Measurements from ENCODE around the gene NADSYN1. TPM values are rescaled to one million over a fixed set of nuclear protein-coding genes. Genes with fewer than 3 reads are reported as not detected.
"Not testable (repeated sequence)": the region's sequence is repeated elsewhere in the genome, so short reads cannot be mapped to it uniquely, and the experiment has no call there.

Gene NADSYN1
- total and polyA plus RNA-seq, 4 donors: 22.7 to 137 (median 70.2) TPM

- H3K27ac ChIP-seq (ENCODE audit: low read depth in 1 of 2, low read length in 2 of 2): no peak overlapping the region
- DNase-seq (peak in 1 of 2 donors; percentile 9), ATAC-seq (ENCODE audit: low FRiP score) (no peak)
- no peak overlapping the region for H3K4me3 ChIP-seq (ENCODE audit: low read length in 2 of 2)
- H3K27me3 ChIP-seq (ENCODE audit: control insufficient read depth in 1 of 2, insufficient read depth in 2 of 2, low read length in 1 of 2): no peaks in the 10 kb centered on the region
- no peaks in the 10 kb centered on the region for H3K36me3 ChIP-seq (ENCODE audit: control insufficient read depth in 1 of 2, insufficient read depth in 2 of 2, low read length in 1 of 2)
- H3K9me3 ChIP-seq (ENCODE audit: control insufficient read depth, low read length): peaks cover 2% of the 10 kb centered on the region
- WGBS, 2 donors: 73 to 84% methylated on average over 2 of the region's 2 CpGs
- no peaks in the 10 kb centered on the region for H3K4me1 ChIP-seq (ENCODE audit: control insufficient read depth in 1 of 2, insufficient read depth in 2 of 2, low read length in 2 of 2)
- intact Hi-C loops (cut with DNase I): no loop called here
These were observed 73.0 kb downstream of the NADSYN1 start for GRCh38 chr11:71525938-71526495.

- H3K36me3 ChIP-seq (ENCODE audit: control insufficient read depth in 1 of 2, insufficient read depth in 2 of 2, low read length in 1 of 2); ATAC-seq (ENCODE audit: low FRiP score); H3K27me3 ChIP-seq (ENCODE audit: control insufficient read depth in 1 of 2, insufficient read depth in 2 of 2, low read length in 1 of 2); H3K9me3 ChIP-seq (ENCODE audit: control insufficient read depth, low read length); H3K4me3 ChIP-seq (ENCODE audit: low read length in 2 of 2); H3K27ac ChIP-seq (ENCODE audit: low read depth in 1 of 2, low read length in 2 of 2); H3K4me1 ChIP-seq (ENCODE audit: control insufficient read depth in 1 of 2, insufficient read depth in 2 of 2, low read length in 2 of 2); intact Hi-C loops (cut with DNase I): not testable (repeated sequence)
- peak in 1 of 2 donors; percentile 52 for DNase-seq
- 63 to 73% methylated on average over 10 of the region's 10 CpGs for WGBS, 2 donors
These were observed 74.0 kb downstream of the NADSYN1 start, which contains the start of gene KRTAP5-7 for GRCh38 chr11:71526796-71527575. Gene KRTAP5-7 (plus strand): TSS chr11:71527267. CDS start chr11:71527301, 34 bp downstream.

GRCh38 chr11:71527576-71528210 lies 74.7 kb downstream of the NADSYN1 start:
- Histone ChIP-seq H3K27me3 (ENCODE audit: control insufficient read depth in 1 of 2, insufficient read depth in 2 of 2, low read length in 1 of 2) (no peaks in the 10 kb centered on the region), H3K36me3 (ENCODE audit: control insufficient read depth in 1 of 2, insufficient read depth in 2 of 2, low read length in 1 of 2) (no peaks in the 10 kb centered on the region), H3K4me3 (ENCODE audit: low read length in 2 of 2) (no peak overlapping the region), H3K27ac (ENCODE audit: low read depth in 1 of 2, low read length in 2 of 2) (no peak overlapping the region), H3K4me1 (ENCODE audit: control insufficient read depth in 1 of 2, insufficient read depth in 2 of 2, low read length in 2 of 2) (no peaks in the 10 kb centered on the region), H3K9me3 (ENCODE audit: control insufficient read depth, low read length) (peaks cover 2% of the 10 kb centered on the region)
- no peak for ATAC-seq (ENCODE audit: low FRiP score)
- peak in 1 of 2 donors; percentile 19 for DNase-seq
- WGBS, 2 donors: 73 to 81% methylated on average over 6 of the region's 6 CpGs
- intact Hi-C loops (cut with DNase I): no loop called here

- intact Hi-C loops (cut with DNase I): no loop called here
- no peak overlapping the region for H3K27ac ChIP-seq (ENCODE audit: low read depth in 1 of 2, low read length in 2 of 2)
- H3K27me3 ChIP-seq (ENCODE audit: control insufficient read depth in 1 of 2, insufficient read depth in 2 of 2, low read length in 1 of 2): no peaks in the 10 kb centered on the region
- DNase-seq (peak in 1 of 2 donors; percentile 9), ATAC-seq (ENCODE audit: low FRiP score) (no peak)
- no peak overlapping the region for H3K4me3 ChIP-seq (ENCODE audit: low read length in 2 of 2)
- WGBS, 2 donors: 78 to 79% methylated on average over 11 of the region's 11 CpGs
- no peaks in the 10 kb centered on the region for H3K9me3 ChIP-seq (ENCODE audit: control insufficient read depth, low read length)
- H3K4me1 ChIP-seq (ENCODE audit: control insufficient read depth in 1 of 2, insufficient read depth in 2 of 2, low read length in 2 of 2): no peaks in the 10 kb centered on the region
- H3K36me3 ChIP-seq (ENCODE audit: control insufficient read depth in 1 of 2, insufficient read depth in 2 of 2, low read length in 1 of 2): no peaks in the 10 kb centered on the region
These were observed 77.6 kb downstream of the NADSYN1 start for GRCh38 chr11:71530602-71531001.

- no peak for ATAC-seq (ENCODE audit: low FRiP score)
- H3K36me3 ChIP-seq (ENCODE audit: control insufficient read depth in 1 of 2, insufficient read depth in 2 of 2, low read length in 1 of 2): no peaks in the 10 kb centered on the region
- H3K27ac ChIP-seq (ENCODE audit: low read depth in 1 of 2, low read length in 2 of 2): no peak overlapping the region
- H3K9me3 ChIP-seq (ENCODE audit: control insufficient read depth, low read length): no peaks in the 10 kb centered on the region
- no peak for DNase-seq
- no peaks in the 10 kb centered on the region for H3K27me3 ChIP-seq (ENCODE audit: control insufficient read depth in 1 of 2, insufficient read depth in 2 of 2, low read length in 1 of 2)
- no peaks in the 10 kb centered on the region for H3K4me1 ChIP-seq (ENCODE audit: control insufficient read depth in 1 of 2, insufficient read depth in 2 of 2, low read length in 2 of 2)
- WGBS, 2 donors: 80 to 81% methylated on average over 10 of the region's 10 CpGs
- intact Hi-C loops (cut with DNase I): no loop called here
- H3K4me3 ChIP-seq (ENCODE audit: low read length in 2 of 2): no peak overlapping the region
These were observed 79.1 kb downstream of the NADSYN1 start for GRCh38 chr11:71532036-71532610.

GRCh38 chr11:71534711-71535608 lies 82.0 kb downstream of the NADSYN1 start:
- H3K36me3 ChIP-seq (ENCODE audit: control insufficient read depth in 1 of 2, insufficient read depth in 2 of 2, low read length in 1 of 2); ATAC-seq (ENCODE audit: low FRiP score); H3K27ac ChIP-seq (ENCODE audit: low read depth in 1 of 2, low read length in 2 of 2); H3K4me3 ChIP-seq (ENCODE audit: low read length in 2 of 2); H3K27me3 ChIP-seq (ENCODE audit: control insufficient read depth in 1 of 2, insufficient read depth in 2 of 2, low read length in 1 of 2); H3K9me3 ChIP-seq (ENCODE audit: control insufficient read depth, low read length); H3K4me1 ChIP-seq (ENCODE audit: control insufficient read depth in 1 of 2, insufficient read depth in 2 of 2, low read length in 2 of 2); intact Hi-C loops (cut with DNase I): not testable (repeated sequence)
- DNase-seq: peak in 1 of 2 donors; percentile 19
- 57 to 59% methylated on average over 17 of the region's 17 CpGs for WGBS, 2 donors

- intact Hi-C loops (cut with DNase I): no loop called here
- no peaks in the 10 kb centered on the region for H3K9me3 ChIP-seq (ENCODE audit: control insufficient read depth, low read length)
- no peak overlapping the region for H3K4me3 ChIP-seq (ENCODE audit: low read length in 2 of 2)
- 89 to 93% methylated on average over 9 of the region's 9 CpGs for WGBS, 2 donors
- H3K4me1 ChIP-seq (ENCODE audit: control insufficient read depth in 1 of 2, insufficient read depth in 2 of 2, low read length in 2 of 2): no peaks in the 10 kb centered on the region
- H3K27ac ChIP-seq (ENCODE audit: low read depth in 1 of 2, low read length in 2 of 2): no peak overlapping the region
- no peaks in the 10 kb centered on the region for H3K27me3 ChIP-seq (ENCODE audit: control insufficient read depth in 1 of 2, insufficient read depth in 2 of 2, low read length in 1 of 2)
- no peak for ATAC-seq (ENCODE audit: low FRiP score)
- no peaks in the 10 kb centered on the region for H3K36me3 ChIP-seq (ENCODE audit: control insufficient read depth in 1 of 2, insufficient read depth in 2 of 2, low read length in 1 of 2)
- no peak for DNase-seq
These were observed 82.8 kb downstream of the NADSYN1 start for GRCh38 chr11:71535825-71536224.

GRCh38 chr11:71537537-71537936 lies 84.5 kb downstream of the NADSYN1 start:
- ATAC-seq (ENCODE audit: low FRiP score) (no peak), DNase-seq (peak in 1 of 2 donors; percentile 11)
- Histone ChIP-seq H3K4me3 (ENCODE audit: low read length in 2 of 2) (no peak overlapping the region), H3K4me1 (ENCODE audit: control insufficient read depth in 1 of 2, insufficient read depth in 2 of 2, low read length in 2 of 2) (no peaks in the 10 kb centered on the region), H3K36me3 (ENCODE audit: control insufficient read depth in 1 of 2, insufficient read depth in 2 of 2, low read length in 1 of 2) (no peaks in the 10 kb centered on the region), H3K9me3 (ENCODE audit: control insufficient read depth, low read length) (no peaks in the 10 kb centered on the region), H3K27ac (ENCODE audit: low read depth in 1 of 2, low read length in 2 of 2) (no peak overlapping the region), H3K27me3 (ENCODE audit: control insufficient read depth in 1 of 2, insufficient read depth in 2 of 2, low read length in 1 of 2) (no peaks in the 10 kb centered on the region)
- 77 to 78% methylated on average over 9 of the region's 9 CpGs for WGBS, 2 donors
- intact Hi-C loops (cut with DNase I): no loop called here
